ENCODE results near the gene LRRC49.

GRCh38 chr15:70854666-70854976, 38.0 kb upstream of the LRRC49 start:
- TF ChIP-seq CTCF (IDR thresholded peaks at IDR 0.05; ENCODE audit: extremely low read depth in 1 of 2, insufficient read depth in 1 of 2, low read depth in 1 of 2, low read length in 2 of 2) = no peak
- TF ChIP-seq EZH2 (IDR thresholded peaks at IDR 0.05; ENCODE audit: borderline replicate concordance, low read depth, low read length, severe bottlenecking) = no peak
- TF ChIP-seq MYC (IDR thresholded peaks at IDR 0.05; ENCODE audit: low read depth, low read length) = no peak
- TF ChIP-seq POLR2A (IDR thresholded peaks at IDR 0.05; ENCODE audit: low read depth, low read length) = no peak
- TF ChIP-seq POLR2AphosphoS5 (IDR thresholded peaks at IDR 0.05; ENCODE audit: insufficient read depth, low read depth, low read length) = no peak
- TF ChIP-seq JUN (IDR thresholded peaks at IDR 0.05; ENCODE audit: borderline replicate concordance, insufficient read depth, insufficient read length, low read depth) = no peak
- no peak for TF ChIP-seq MAX (IDR thresholded peaks at IDR 0.05; ENCODE audit: insufficient read depth, insufficient read length)
